GM12873 (cell line): Measurements from ENCODE around the gene AKT1S1.

Source experiments
- TF ChIP-seq, protein P1 (sequence below): IDR thresholded peaks from 2 replicates; pipeline ENCODE4 v1.5.1; 2012; ENCODE audit warnings: low read depth, mild to moderate bottlenecking, moderate library complexity, low read length, control low read depth; ENCODE audit not compliant: insufficient read depth; ENCODE audit errors: missing control alignments

AKT1S1 gene

DNA sequence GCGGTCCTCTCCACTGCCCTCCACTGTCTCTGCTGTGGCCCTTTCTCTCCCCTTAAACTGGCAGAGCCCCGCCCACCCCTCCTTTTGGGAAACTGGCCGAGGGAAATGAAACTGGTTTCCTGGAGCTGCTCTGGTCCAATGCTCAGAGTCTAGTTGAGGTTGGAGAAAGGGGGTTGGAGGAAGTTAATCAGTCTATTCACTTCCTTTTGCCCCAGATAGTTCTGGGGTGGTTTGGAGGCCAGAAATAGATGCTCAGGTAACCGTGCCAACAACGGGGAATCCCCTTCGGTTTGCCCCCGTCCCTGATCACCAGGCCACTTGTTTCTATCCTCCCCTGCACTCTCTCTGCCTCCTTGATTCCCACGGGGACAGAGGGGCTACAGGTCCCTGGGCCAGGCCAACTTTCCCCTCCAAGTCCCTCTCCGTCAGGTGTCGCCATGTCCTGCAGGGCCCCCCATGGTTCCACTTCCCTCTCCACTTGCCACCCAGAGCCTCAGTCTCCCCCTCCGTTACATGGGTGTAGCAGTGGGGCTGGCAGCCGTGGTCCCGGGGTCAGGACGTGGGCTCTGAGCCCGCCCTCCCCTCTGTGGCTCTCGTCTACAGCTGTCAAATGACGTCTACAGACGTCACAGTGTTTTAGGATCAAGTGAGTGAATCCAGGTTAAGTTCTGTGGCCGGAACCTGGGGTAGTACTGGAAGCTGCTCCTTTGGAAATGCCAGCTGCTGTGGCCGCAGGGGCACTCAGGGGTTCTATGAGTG, 19.9 kb upstream of the AKT1S1 start, which contains the start of gene IL4I1:
TSS of gene IL4I1 (minus strand) at position 25 of the 759 bp plus-strand sequence. CDS start 727 bp downstream, outside the sequence.
- TF ChIP-seq, protein P1, sequence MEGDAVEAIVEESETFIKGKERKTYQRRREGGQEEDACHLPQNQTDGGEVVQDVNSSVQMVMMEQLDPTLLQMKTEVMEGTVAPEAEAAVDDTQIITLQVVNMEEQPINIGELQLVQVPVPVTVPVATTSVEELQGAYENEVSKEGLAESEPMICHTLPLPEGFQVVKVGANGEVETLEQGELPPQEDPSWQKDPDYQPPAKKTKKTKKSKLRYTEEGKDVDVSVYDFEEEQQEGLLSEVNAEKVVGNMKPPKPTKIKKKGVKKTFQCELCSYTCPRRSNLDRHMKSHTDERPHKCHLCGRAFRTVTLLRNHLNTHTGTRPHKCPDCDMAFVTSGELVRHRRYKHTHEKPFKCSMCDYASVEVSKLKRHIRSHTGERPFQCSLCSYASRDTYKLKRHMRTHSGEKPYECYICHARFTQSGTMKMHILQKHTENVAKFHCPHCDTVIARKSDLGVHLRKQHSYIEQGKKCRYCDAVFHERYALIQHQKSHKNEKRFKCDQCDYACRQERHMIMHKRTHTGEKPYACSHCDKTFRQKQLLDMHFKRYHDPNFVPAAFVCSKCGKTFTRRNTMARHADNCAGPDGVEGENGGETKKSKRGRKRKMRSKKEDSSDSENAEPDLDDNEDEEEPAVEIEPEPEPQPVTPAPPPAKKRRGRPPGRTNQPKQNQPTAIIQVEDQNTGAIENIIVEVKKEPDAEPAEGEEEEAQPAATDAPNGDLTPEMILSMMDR = no peak

DNA sequence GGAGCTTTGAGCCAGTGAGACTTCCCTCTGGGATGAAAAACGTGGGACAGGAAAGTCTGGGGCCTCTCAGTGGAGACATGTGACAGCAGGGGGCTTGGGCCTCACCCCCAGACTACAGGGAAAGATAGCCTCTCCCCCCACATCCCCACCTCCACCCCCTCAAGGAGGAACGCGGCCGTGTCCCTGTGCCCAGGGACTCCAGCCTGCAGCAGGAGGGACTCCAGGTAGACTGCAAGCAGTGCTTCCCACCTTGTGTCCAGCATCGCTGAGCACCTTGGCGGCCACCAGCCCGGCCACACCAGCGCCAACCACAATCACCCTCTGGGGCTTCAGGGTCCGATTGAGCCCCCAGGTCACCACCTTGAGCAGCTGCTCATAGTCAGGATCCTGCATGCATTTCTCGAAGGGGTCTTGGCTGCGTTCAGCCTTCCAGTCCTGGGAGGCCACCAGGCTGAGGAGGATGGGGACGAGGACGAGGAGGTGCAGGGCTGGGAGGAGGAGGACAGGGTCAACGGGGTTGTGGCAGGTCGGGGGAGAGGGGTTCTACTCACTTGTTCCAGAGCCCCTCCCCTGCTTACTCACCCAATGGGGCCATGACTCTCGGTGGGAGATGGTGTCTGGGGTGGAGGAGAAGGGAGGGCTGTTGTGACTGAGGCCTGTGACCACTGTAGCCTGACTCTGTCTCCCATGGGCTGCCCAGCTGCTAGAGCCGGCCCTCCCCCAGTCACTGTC, 18.6 kb upstream of the AKT1S1 start:
- TF ChIP-seq, protein P1 = no peak

DNA sequence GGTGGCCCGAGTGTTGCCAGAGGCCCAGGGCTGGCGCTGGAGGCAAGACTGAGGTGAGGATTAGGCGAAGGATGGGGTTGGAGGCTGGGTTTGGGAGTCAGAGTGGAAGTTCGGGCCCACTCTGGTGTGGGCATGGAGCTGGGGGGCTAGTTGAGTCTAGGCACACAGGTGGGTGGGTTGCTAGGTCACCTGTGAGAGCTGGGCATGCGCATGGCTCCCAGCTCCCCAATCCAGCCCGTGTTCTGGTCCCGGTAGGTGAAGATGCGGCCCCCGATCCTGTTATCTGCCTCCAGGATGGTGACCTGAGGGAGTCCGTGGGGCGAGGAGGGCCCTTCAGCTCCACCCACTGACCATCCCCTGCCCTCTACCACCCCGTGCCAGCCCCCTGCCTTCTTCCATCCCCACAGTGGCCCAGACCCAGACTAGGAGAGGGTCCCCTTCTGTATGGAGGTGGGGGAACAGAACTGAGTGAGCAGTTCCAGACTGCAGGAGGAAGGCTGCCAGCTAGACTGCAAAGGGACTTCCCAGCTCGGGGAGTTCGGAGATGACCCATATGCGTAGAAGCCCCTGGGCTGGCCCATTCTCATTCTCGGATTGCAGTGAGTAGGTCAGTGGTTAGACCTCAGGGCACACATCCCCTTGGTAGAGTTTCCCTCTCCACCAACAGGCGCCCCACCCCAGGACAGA, 17.9 kb upstream of the AKT1S1 start:
- TF ChIP-seq, protein P1 = no peak

DNA sequence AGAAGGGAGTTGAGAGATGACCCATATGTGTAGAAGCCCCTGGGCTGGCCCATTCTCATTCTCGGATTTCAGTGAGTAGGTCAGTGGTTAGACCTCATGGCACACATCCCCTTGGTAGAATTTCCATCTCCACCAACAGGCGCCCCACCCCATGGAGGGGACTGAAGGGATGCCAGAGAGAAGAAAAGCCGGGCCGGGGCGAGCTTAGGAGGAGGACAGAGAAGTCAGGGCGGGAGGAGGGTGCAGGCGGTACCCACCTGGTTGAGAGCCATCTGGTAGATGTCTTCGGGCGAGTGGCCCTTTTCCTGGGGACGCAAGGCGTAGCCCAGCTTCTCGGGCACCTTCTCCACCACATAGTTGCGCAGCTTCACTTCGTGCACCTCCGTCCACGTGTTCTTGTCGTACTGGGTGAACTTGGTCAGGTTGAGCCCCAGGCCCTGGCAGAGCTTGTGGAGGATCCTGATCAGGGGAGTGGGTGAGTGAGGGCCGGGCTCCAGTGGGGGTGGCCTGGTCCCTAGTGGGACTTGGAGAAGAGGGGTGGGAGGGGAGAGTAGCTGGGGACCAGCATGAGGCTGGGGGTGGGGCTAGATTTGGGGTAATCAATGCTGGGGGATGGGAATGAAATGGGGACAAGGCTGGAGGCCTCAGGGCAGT, 17.0 kb upstream of the AKT1S1 start:
- TF ChIP-seq, protein P1 = no peak

DNA sequence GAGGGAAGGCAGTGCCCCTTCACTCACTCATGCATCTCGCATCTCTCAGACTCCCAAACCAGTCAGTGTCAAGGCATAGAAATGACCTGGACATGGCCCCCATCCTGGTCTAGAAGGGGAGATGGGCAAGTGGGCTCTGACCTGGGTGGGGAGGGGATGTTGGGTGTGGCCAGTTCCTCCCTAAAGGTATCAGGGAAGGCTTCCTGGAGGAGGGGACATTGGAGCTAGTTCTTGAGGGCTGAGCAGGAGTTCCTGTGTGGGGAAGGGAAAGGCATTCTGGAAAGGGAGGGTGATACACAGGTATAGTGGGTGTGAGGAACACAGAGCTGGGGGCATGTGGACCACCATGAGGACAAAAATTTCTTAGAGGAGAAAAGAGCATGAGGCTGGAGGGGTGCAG, 15.6 kb upstream of the AKT1S1 start:
- TF ChIP-seq, protein P1 = no peak

DNA sequence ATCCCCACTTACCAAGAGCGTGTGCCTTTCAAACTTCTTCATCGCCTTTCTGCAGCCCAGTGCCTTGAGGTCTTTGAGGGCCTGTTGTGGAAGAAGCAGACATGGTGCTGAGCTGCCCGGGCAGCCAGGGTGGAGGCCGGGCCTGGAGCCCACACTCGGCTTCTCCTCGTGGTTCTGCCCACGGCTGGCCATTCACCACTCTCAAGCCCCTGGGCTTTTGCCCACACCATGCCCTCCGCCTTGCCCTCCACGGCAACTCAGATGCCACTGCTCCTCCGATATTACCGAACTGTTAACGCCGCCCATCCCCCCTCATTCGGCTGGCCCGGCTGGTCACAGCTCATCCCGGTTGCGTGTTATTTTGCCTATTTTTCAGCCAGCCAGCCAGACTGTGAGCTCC, 14.2 kb upstream of the AKT1S1 start:
- TF ChIP-seq, protein P1 = no peak
